CD4-positive, alpha-beta T cell treated with Interleukin-4 for 1 hour (primary cell): ENCODE data around the gene HS3ST2.
"Not testable (repeated sequence)": the region's sequence is repeated elsewhere in the genome, so short reads cannot be mapped to it uniquely, and the experiment has no call there.

Experiments
- DNase-seq, 2 donors: peaks; one replicate each; pipeline ENCODE4 v3.0.0-alpha.2; 2020 to 2022

The HS3ST2 gene

DNA sequence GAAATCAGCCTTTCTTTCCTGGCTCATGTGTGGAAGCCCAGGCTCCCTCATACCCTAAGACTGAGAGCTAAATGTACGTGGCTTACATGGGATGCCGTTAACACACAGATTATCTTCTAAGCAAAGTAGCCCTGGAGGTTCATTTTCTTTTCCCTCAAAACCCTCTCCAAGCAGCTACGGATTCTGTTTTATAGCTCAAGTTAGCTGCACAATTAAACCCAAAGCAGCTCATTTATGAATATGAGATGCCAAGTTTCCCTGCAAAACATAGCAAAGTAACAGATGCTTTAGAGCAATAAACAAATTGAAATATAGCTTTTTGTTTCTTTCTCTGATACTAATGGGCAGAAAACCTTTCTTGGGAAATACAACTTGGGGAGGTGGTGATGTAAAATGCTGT, 72.0 kb downstream of the HS3ST2 start:
- no peak for DNase-seq

DNA sequence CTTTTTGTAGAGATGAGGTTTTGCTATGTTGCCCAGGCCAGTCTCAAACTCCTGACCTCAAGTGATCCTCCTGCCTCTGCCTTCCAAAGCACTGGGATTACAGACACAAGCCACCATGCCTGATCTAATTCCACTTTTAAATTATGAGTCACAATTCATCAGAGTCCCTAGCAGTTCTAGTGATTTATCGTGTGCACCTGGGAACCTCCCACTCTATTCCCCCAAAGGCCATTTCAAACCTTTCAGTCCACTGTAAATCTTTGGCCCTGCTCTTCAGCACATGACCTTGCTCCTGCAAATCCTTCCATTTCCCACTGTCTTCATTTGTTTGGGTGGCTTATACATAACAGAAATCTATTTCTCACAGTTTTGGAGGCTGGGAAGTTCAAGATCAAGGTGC, 73.0 kb downstream of the HS3ST2 start:
- no peak for DNase-seq

DNA sequence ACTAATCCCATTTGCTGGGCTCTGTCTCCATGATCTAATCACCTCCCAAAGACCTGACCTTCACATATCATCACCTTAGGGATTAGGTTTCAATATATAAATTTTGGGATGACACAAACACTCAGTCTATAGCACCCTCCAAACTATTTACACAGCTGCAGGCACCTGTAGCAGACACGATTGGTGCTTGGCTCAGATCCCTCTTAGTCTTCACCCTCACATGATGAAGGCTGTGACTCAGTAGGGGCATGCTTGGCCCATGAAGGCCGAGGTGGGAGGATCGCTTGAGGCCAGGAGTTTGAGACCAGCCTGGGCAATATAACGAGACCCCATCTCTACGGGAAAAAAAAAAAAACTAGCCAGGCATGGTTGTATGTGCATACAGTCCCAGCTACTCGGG, 73.5 kb downstream of the HS3ST2 start:
- no peak for DNase-seq

DNA sequence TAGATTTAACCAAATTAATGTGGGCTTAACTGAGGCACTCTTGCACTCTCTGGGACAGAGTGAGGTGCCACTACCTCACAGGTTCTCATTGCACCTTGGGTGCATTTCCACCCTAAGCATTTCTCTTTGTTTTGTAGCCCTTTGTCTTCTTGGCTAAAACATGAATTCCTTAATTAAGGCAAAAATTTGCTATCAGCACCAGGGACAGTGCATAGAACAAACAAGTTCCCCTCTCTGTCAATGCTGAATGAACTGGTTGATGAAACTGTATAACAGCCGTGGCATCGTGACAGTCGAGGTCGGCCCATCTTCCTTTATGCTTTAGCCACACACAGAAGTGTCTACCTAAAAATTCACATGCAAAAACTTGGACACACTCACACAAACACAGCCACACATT, 74.8 kb downstream of the HS3ST2 start:
- DNase-seq: no peak

DNA sequence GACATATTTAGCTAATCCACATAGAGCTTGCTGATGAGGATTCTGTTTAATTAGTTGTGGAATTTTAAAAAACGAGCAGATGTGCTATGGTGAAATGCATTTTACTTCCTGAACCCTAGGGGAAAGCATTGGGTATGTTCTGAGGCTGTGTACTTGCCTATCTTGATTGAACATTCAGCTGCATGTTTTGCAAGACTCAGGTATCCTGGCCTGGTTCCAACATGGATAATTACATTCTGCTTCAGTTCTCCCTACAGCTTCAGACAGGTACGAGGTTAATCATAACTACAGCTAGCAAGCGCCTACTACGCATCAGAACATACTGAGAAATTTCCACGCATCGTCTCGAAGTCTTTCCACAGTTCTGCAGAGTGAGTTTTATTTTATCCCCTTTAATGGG, 77.0 kb downstream of the HS3ST2 start:
- DNase-seq: no peak

DNA sequence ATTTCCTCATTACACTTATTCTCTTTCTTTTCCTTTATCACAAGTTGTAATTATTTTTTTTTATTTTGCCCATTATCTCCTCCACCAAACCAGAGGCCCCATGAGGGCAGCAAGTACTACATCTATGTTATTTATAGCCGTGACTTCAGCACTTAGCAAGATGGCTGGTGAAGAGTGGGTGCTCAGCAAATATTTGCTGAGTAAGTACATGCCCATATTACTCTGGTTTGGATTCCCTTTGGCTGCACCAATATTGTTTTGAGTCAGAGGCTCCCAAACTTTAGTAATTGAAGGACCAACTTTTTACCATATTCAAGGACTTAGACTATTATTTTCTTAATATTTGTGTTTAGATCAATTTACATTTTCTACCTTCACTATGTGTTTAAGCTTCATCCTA, 83.2 kb downstream of the HS3ST2 start:
- no peak for DNase-seq

DNA sequence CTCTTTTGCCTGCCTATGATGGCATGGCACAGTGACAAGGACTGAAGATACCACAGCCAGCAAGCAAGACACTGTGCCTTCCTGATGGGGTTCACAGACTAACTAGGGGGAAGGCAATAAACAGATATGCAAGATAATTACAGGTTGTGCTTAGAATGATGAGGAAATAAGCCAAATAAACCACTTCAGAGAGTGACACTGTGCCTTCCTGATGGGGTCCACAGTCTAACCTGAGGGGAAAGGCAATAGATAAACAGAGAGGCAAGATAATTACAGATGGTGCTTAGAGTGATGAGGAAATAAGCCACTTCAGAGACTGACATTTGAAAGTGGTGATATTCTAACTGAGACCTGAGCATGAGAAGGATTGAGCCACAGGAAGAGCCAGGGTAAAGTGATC, 84.2 kb downstream of the HS3ST2 start:
- no peak for DNase-seq

DNA sequence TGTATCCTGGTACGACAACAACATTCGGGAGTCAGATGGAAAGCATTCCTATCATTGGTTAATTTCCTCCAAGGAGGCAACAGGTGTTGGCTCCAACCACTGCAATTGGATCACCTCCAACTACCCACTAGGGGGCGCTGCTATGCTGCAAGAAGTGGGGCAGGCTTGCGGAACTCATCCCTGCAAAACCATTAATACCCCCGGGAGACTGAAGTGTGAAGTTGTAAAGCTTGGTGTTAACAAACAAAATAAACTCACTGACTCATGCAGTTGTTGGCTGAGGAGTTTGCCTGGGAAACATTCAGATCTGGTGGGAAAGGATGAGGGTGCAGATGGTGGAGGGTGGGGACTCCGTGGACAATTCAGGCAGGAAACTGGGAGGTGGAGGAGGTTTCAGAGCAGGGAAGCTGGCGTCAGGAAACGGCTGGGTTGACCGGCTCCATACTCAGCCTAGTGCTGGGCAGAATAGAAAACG, 84.9 kb downstream of the HS3ST2 start:
- DNase-seq: peak; percentile 16 to 33

DNA sequence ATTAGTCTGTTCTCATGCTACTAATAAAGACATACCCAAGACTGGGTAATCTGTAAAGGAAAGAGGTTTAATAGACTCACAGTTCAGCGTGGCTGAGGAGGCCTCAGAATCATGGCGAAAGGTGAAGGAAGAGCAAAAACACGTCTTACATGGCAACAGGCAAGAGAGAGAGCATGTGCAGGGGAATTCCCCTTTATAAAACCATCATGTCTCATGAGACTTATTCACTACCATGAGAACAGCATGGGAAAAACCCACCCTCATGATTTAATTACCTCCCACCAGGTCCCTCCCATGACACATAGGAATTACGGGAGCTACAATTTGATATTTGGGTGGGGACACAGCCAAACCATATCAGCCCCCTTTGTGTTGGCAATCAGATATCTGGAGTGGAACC, 85.6 kb downstream of the HS3ST2 start:
- not testable (repeated sequence) for DNase-seq

DNA sequence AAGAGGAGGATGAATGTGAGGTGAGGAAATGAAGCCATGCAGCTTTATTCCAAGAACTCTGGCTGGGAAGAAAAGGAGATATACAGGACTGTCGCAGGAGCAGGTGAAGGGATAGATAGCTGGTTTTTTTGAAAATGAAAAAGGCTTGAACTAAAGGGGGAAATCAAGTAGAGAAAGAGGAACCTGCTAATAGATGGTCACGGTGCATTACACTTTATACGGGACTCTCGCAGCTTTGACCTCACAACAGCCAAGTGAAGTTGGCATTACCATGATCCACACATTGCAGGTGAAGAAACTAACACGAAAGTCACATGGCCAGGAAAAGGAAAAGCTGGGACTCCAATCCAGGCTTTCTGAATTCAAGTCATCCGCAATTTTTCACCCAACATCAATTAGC, 86.9 kb downstream of the HS3ST2 start:
- DNase-seq: no peak

DNA sequence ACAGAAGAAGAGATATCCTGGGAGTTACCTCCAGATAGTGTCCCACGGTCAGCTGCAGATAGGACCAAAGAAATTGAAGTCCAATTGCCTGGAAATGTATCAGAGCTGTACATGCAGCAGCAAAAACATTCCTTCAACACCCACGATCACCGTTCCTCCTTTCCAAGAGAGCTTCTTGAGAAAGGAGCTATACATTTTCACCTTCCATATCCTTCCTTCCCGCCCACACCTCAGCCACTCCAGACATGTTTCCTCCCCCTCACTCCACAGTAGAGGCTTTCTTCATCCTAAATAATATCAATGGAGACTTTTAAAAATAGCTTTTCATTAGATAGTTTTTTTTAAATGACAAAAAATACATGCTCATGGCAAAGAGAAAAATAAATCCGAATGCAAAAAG, 87.6 kb downstream of the HS3ST2 start:
- no peak for DNase-seq

DNA sequence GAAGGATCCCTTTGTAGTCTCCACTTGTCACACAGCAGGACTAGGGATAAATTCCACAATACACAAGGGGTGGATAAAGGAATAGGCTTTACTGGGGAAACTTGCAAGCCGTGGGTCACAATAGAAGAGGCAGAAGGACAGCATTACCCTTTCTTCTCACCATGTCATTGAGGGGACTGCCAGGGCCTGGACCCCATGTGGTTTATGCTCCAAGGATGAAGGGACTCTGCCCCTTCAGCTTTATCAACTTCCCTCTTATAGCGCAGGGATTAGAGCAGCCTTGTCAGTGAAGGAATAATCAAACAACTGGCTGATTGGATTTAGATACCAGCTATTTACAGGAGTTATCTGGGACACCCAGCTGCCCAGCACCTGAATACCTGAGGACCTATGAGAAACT, 89.8 kb downstream of the HS3ST2 start:
- DNase-seq: no peak

DNA sequence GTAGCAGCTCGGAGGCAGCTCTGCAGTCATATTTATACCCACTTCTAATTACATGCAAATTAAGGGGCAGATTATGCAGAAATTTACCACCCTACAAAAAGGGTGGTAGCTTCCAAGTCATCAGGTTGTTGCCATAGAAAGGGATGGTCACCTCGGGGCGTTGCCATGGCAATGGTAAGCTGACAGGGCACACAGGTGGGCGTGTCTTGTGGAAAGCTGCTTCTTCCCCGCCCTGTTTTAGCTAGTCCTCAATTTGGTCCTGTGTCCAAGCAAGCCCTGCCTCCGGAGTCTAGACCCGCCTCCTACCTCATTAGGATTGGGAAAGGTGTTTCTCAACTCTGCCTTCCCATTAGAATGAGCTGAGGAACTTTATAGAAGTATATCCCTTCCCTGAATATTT, 98.7 kb downstream of the HS3ST2 start:
- DNase-seq: no peak

DNA sequence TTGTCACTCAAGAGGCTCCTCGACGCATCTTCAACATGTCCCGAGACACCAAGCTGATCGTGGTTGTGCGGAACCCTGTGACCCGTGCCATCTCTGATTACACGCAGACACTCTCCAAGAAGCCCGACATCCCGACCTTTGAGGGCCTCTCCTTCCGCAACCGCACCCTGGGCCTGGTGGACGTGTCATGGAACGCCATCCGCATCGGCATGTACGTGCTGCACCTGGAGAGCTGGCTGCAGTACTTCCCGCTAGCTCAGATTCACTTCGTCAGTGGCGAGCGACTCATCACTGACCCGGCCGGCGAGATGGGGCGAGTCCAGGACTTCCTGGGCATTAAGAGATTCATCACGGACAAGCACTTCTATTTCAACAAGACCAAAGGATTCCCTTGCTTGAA, 101.0 kb downstream of the HS3ST2 start:
- no peak for DNase-seq

DNA sequence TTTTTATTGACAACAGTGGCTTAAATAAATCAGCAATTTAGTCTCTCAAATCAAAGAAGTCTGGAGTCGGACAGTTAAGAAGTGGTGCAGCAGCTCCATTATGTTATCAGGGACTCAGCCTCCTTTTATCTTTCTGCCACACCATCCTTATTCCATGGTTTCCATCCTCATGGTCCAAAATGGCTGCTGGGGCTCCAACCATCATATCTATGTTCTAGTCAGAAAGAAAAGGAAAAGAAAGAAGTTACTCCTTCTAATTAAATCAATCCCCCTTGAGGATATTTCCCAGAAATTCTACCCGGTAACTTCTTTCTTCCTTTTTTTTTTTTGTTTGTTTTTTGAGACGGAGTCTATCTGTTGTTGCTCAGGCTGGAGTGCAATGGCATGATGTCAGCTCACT, 109.5 kb downstream of the HS3ST2 start:
- DNase-seq: no peak

DNA sequence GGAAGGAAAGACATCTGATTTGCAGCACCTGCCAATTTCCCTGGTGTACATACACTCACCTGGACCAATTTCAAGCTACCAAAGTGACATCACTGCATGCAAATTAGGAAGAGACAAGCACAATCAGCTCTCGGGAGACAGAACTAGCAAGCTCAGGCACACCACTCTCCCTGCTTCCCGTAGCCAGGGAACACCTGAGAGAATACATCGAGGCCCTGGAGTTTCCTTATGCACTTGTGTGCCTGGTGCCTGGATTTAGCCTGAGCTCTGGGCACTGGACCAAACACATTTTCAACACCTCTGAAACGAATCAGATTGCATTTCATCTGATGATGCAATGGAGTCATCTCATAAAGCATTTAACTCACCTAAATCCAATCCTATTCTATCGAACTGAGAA, 110.5 kb downstream of the HS3ST2 start:
- DNase-seq: no peak

DNA sequence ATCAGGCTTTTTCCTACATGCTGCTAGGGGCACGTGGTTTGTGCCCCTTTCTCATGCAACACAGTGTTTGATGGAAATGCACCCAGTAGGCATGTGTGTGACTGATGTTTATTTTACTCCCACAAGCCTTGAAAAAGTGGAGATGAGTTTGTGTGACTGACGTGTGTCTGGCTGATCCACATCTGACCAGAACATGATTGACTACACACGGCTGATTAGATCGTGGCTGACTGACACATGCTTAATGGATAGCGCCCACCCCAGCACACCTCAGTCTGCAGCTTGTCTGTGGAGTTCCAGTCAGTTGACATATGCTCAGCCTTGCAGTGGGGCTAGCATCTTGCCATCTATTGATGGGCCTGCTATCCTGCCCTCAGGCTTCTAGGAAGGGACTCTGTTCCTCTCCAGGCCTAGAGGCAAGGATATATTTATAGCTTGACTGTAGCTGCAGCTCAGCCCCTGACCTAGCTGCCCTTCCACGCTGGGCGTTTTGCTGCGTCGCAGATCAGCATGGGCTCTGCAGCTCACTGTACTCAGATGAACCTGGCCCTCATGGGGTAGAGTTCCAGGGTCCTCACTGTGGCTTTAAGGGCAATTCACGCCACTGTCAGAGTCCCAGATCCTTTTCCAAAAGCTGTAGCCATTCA, 112.3 kb downstream of the HS3ST2 start:
- DNase-seq: no peak

DNA sequence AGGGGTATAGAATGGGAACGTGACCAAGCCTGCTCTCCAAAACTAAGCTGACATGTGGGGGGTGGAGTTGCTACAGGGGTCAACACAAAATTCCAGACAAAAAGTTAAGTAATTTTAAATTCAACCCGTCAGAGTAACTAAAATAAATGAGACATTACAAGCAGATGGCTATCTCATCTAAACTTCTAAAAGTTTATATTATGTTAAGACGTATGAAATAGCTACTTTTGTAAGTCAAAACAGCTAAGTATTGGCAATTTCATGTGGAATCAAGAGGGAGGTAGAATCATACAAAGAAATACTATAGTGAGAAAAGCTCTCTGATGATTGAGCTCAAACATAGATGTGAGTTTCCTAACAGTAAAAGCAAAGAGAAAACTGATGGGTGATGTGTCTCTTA, 113.3 kb downstream of the HS3ST2 start:
- DNase-seq: no peak

DNA sequence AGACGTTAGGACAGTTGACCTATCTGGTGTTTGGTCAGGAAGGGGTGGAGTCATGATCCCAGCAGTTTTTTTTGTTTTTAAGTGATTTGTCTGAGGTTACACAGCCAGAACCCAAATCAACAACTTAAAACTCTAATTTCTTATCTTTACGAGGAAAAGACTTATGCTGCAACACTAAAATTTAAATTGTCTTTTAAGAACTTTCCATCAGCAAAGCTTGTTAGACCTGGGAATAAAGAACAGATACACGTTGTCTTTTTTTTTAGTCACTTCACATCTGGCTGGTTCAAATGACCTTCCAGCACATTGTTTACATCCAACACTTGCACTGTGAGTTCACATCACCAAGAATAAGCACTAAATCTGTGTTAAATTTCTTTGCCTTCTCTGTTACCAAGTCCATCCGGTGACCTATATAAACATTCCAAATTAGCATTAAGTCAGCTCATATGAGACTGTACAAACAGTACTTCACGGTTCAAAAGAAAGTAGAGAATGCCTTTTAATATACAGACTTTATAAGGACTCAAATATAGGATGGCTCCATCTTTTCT, 115.0 kb downstream of the HS3ST2 start:
- no peak for DNase-seq

DNA sequence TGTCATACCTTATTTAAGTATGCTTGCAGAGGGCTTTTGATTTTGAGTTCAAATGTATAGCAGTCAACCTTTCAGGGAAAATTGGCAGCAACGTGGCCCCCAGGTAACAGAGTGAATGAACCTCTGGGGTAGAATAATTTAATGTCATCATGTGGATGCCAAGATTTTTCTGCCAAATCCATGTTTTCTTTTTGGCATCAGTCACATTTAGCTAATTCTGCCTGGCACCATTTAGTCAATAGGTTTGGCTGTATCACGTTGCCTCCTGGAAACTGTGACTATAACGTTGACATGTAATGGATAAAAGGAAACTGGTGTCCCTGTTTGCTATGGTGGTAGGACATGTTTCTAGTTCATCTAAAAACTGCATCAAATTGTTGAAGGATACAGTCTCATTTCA, 115.5 kb downstream of the HS3ST2 start:
- no peak for DNase-seq

DNA sequence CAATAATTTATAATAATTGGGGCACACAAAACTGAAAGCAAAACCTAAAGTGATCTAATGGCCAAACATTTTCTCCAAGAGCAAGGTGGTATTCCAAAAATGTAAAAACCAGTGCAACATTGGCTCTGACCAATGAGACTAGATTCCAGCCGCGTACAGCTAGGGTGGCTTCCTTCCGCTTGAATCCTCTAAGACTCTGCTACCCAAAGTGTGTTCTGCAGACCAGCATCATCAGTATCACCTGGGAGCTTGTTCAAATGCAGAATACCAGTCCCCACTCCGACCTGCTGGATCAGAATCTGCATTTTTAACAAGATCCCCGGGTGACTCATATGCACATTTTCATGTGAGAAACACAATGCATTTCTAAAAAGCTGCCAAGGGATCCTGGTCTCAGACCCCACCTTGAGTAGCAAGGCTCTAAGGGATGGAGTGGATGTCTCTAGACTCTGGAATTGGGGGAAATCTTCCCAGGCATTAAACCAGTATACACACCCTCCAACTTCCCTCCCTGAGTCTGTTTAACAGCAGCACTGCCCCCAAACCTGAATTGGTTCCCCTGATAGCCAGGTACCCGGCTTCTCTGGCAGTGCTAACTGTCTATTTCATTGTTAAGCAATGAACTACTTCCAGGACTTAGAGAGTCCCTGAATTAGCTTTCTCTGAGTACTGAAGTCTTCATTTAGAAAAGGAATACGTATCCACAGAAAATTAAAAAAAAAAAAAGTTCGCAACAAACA, 118.2 kb downstream of the HS3ST2 start:
- DNase-seq: no peak

DNA sequence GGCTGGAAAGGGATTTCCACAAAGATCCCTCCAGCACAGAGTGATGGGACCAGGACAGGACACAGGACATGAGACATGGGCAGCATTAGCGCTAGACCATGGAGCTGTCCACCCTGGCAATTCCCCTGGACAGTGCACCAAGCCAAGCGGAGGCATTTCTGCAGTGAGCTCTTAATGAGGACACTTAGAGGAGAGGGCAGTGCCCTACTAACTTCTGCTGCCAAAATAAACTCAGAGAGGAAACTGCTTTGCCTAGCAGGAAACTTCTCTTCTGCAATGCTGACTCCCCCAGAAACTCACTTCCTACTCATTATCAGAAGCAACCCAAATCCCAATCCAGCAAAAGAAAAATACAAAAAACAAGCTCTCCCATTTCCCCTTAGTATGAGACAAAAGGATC, 119.2 kb downstream of the HS3ST2 start:
- DNase-seq: no peak

DNA sequence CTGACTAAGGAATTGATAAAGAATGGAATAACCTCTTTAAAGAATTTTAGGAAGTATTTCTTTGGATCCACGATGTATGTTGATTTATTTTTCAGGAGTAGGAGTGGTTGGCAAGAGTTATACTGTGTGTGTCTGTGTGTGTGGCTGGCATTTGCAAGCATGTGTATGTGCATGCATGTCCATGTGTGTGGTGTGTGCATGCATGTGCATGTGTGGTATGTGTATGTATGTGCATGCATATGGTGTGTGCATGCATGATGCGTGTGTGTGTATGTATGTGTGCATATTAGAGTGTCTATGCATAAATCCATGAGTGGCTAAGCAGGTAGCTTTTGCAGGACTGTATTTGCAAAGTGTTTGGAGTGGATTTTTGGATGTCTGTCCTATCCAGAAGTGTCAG, 120.8 kb downstream of the HS3ST2 start:
- no peak for DNase-seq

DNA sequence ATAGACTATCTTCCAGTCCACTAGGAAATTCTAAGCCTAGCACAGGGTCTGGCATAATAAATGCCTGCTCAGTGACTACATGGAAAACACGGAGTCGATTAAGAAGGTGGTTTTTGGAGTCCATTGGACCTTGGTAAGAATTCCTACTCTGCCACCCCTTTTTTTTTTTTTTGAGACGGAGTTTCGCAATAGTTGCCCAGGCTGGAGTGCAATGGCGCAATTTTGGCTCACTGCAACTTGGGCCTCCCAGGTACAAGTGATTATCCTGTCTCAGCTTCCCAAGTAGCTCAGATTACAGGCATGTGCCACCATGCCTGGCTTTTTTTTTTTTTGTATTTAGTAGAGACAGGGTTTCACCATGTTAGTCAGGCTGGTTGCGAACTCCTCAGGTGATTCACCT, 123.2 kb downstream of the HS3ST2 start:
- DNase-seq: no peak

DNA sequence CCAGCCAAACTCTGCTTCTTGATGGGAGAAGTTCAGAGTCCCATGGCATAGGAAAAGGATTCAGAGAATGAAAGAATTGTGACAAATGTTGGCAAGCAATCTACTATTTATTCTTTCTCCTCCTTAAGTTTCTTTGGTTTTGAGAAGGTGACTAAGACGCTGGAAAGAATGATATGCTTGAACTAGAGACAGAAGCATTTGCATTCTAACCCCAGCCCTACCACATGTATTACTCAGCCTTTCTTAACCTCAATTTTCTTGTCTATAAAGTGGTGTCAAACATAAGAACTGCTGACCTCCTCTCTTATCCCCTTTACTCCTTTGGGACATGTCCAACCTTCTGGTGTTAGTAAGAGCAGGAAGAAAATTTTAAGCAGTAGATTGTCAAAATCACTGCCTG, 124.7 kb downstream of the HS3ST2 start:
- DNase-seq: no peak
